ENCODE measurements around the gene SNRK.

The SNRK gene

GRCh38 chr3:43326891-43327581 lies 40.7 kb downstream of the SNRK start:
- ChIA-PET POLR2A (ENCODE audit: low non-redundant PET) (interaction anchor here (0.6 kb wide), 1 partner anchor 45 kb away, joined by 3 read pairs; no protein-coding TSS in a partner anchor), CTCF (no interaction called here)
- H3K27ac ChIP-seq = no peak overlapping the region
- no peak for DNase-seq (ENCODE audit: low spot score)
- no peak for TF ChIP-seq CTCF (conservative IDR thresholded peaks at IDR 0.05; ENCODE audit: low read depth)

GRCh38 chr3:43327582-43327979 lies 41.2 kb downstream of the SNRK start:
- DNase-seq (ENCODE audit: low spot score) = no peak
- no peak overlapping the region for H3K27ac ChIP-seq
- ChIA-PET CTCF (no interaction called here), POLR2A (ENCODE audit: low non-redundant PET) (no interaction called here)
- TF ChIP-seq CTCF (conservative IDR thresholded peaks at IDR 0.05; ENCODE audit: low read depth) = no peak

- ChIA-PET POLR2A (ENCODE audit: low non-redundant PET) (no interaction called here), CTCF (interaction anchor here (0.7 kb wide), 1 partner anchor 866 kb away, joined by 3 read pairs; no protein-coding TSS in a partner anchor)
- H3K27ac ChIP-seq = no peak overlapping the region
- TF ChIP-seq CTCF (conservative IDR thresholded peaks at IDR 0.05; ENCODE audit: low read depth) = no peak
- peak; percentile 5 for DNase-seq (ENCODE audit: low spot score)
Observed at GRCh38 chr3:43328653-43329052, 42.3 kb downstream of the SNRK start.

GRCh38 chr3:43330981-43331380 lies 44.6 kb downstream of the SNRK start:
- POLR2A ChIA-PET (ENCODE audit: low non-redundant PET) = no interaction called here
- no peak for DNase-seq (ENCODE audit: low spot score)
- CTCF ChIA-PET = no interaction called here
- no peak for TF ChIP-seq CTCF (conservative IDR thresholded peaks at IDR 0.05; ENCODE audit: low read depth)
- no peak overlapping the region for H3K27ac ChIP-seq

- TF ChIP-seq CTCF (conservative IDR thresholded peaks at IDR 0.05; ENCODE audit: low read depth) = no peak
- POLR2A ChIA-PET (ENCODE audit: low non-redundant PET) = no interaction called here
- CTCF ChIA-PET = interaction anchor here (0.7 kb wide), 1 partner anchor 36 kb away, joined by 4 read pairs; no protein-coding TSS in a partner anchor
- no peak overlapping the region for H3K27ac ChIP-seq
- DNase-seq (ENCODE audit: low spot score) = no peak
Observed at GRCh38 chr3:43331381-43331780, 45.0 kb downstream of the SNRK start.

GRCh38 chr3:43334976-43335375 lies 48.6 kb downstream of the SNRK start:
- ChIA-PET POLR2A (ENCODE audit: low non-redundant PET) (no interaction called here), CTCF (interaction anchor here (1.0 kb wide), 1 partner anchor 11 kb away, joined by 3 read pairs; no protein-coding TSS in a partner anchor)
- no peak overlapping the region for H3K27ac ChIP-seq
- TF ChIP-seq CTCF (conservative IDR thresholded peaks at IDR 0.05; ENCODE audit: low read depth) = no peak
- DNase-seq (ENCODE audit: low spot score) = no peak
